GM10266 (cell line): ENCODE data around the gene TSPAN31.

ENCODE experiments used
- DNase-seq: peaks from one replicate; pipeline ENCODE4 v3.0.0; 2012; ENCODE audit errors: extremely low spot score
- CTCF ChIP-seq: IDR thresholded peaks from 2 replicates; pipeline ENCODE4 v1.5.1; 2012; ENCODE audit warnings: mild to moderate bottlenecking, low read depth; ENCODE audit not compliant: control insufficient read depth, insufficient read depth; ENCODE audit errors: missing control alignments

The TSPAN31 gene

GRCh38 chr12:57734591-57734990 is 10.2 kb upstream of the TSPAN31 start:
- DNase-seq: no peak
- TF ChIP-seq CTCF: no peak

- TF ChIP-seq CTCF: no peak
- DNase-seq: no peak
Observed at GRCh38 chr12:57735198-57735855, 9.5 kb upstream of the TSPAN31 start.

GRCh38 chr12:57735952-57736740 is 8.7 kb upstream of the TSPAN31 start:
- TF ChIP-seq CTCF: no peak
- DNase-seq: no peak

GRCh38 chr12:57736741-57737466 is 7.9 kb upstream of the TSPAN31 start:
- DNase-seq: no peak
- no peak for TF ChIP-seq CTCF

- TF ChIP-seq CTCF: no peak
- no peak for DNase-seq
Observed at GRCh38 chr12:57737467-57738460, 7.1 kb upstream of the TSPAN31 start.

GRCh38 chr12:57738661-57739237 is 6.1 kb upstream of the TSPAN31 start, which contains the start of gene AGAP2:
TSS of gene AGAP2 (minus strand) at chr12:57738742. CDS start at chr12:57738246, 496 bp downstream.
- TF ChIP-seq CTCF: no peak
- no peak for DNase-seq
